ENCODE measurements around the gene IGF2BP3. TPM values are rescaled to one million over a fixed set of nuclear protein-coding genes. Genes with fewer than 3 reads are reported as not detected.
A peak's percentile ranks its signal among the peaks of the same experiment; 100 is the strongest.

Gene IGF2BP3
- total and polyA plus RNA-seq, 8 donors: 0.09 to 1.3 (median 0.55) TPM

- Histone ChIP-seq H3K27me3 (peaks cover 0 to 31% (median 2%) of the 10 kb centered on the region in 4 donors), H3K36me3 (no peaks in the 10 kb centered on the region), H3K4me3 (no peak overlapping the region), H3K9me3 (no peaks in the 10 kb centered on the region), H3K4me1 (peaks cover 17 to 36% (median 29%) of the 10 kb centered on the region in 3 donors), H3K27ac (no peak overlapping the region)
- DNase-seq: no peak
- TF ChIP-seq, protein P1, sequence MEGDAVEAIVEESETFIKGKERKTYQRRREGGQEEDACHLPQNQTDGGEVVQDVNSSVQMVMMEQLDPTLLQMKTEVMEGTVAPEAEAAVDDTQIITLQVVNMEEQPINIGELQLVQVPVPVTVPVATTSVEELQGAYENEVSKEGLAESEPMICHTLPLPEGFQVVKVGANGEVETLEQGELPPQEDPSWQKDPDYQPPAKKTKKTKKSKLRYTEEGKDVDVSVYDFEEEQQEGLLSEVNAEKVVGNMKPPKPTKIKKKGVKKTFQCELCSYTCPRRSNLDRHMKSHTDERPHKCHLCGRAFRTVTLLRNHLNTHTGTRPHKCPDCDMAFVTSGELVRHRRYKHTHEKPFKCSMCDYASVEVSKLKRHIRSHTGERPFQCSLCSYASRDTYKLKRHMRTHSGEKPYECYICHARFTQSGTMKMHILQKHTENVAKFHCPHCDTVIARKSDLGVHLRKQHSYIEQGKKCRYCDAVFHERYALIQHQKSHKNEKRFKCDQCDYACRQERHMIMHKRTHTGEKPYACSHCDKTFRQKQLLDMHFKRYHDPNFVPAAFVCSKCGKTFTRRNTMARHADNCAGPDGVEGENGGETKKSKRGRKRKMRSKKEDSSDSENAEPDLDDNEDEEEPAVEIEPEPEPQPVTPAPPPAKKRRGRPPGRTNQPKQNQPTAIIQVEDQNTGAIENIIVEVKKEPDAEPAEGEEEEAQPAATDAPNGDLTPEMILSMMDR (IDR thresholded peaks at IDR 0.05): no peak
- no peak for FAIRE-seq
- intact Hi-C loops (cut with DNase I): no loop called here
- ATAC-seq: no peak
- 80 to 84% methylated on average over 6 of the region's 6 CpGs for WGBS, 2 donors
These were observed 133.4 kb downstream of the IGF2BP3 start for GRCh38 chr7:23336799-23337283.

DNA sequence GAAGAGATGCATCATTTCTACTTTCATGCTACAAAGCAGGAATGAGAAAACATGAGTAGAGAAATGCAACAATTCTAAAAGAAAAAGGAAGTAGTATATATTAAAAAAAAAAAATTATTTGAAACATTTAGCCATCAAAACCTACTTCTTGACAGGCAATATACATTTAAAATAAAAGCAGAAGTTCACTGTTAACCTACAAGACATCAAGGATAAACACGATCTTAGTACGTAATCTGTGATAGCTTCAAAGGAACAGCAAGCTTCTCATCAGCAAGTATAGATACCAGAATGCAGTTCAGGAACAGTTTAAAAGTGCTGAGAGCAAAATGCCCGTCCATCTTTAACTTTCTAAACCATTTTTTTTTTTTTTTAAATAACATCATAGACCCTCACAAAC lies 134.2 kb downstream of the IGF2BP3 start:
- TF ChIP-seq, protein P1 (IDR thresholded peaks at IDR 0.05): no peak
- Histone ChIP-seq H3K27me3 (peaks cover 0 to 31% (median 2%) of the 10 kb centered on the region in 4 donors), H3K4me3 (no peak overlapping the region), H3K27ac (no peak overlapping the region), H3K4me1 (peaks cover 17 to 36% (median 29%) of the 10 kb centered on the region in 3 donors), H3K9me3 (no peaks in the 10 kb centered on the region), H3K36me3 (no peaks in the 10 kb centered on the region)
- WGBS, 2 donors: 81 to 92% methylated on average over 3 of the region's 3 CpGs
- no peak for ATAC-seq
- FAIRE-seq: no peak
- intact Hi-C loops (cut with DNase I): no loop called here
- DNase-seq: no peak

DNA sequence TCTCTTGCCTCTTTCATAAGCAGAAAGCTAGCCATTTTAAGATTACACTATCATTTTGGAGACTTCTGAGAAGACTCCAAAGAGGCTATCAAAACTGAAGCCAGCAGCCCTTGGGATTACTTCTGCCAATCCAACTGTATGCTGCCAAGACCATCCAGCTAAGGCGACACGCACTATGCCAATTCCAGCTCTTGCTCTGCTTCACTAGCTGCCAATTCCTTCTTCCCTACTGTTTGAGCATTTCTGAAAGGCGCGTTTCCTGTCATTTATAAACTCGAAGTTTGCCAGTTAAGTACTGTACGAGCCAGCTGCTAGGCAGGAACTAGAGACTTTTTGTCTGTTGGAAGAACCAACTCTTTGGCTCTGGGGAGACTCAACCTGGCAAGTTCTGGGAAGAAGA lies 134.7 kb downstream of the IGF2BP3 start:
- no peak for FAIRE-seq
- Histone ChIP-seq H3K4me1 (peaks cover 17 to 36% (median 29%) of the 10 kb centered on the region in 3 donors), H3K4me3 (no peak overlapping the region), H3K27me3 (peaks cover 0 to 27% (median 2%) of the 10 kb centered on the region in 4 donors), H3K36me3 (no peaks in the 10 kb centered on the region), H3K9me3 (no peaks in the 10 kb centered on the region), H3K27ac (no peak overlapping the region)
- DNase-seq: no peak
- TF ChIP-seq, protein P1 (IDR thresholded peaks at IDR 0.05): no peak
- no peak for ATAC-seq
- intact Hi-C loops (cut with DNase I): no loop called here
- WGBS, 2 donors: 50 to 56% methylated on average over 6 of the region's 6 CpGs

GRCh38 chr7:23335136-23335535 lies 135.2 kb downstream of the IGF2BP3 start:
- TF ChIP-seq, protein P1 (IDR thresholded peaks at IDR 0.05): no peak
- peaks cover 17 to 36% (median 29%) of the 10 kb centered on the region in 3 donors for H3K4me1 ChIP-seq
- peaks cover 0 to 22% (median 2%) of the 10 kb centered on the region in 4 donors for H3K27me3 ChIP-seq
- 25 to 37% methylated on average over 2 of the region's 2 CpGs for WGBS, 2 donors
- no peaks in the 10 kb centered on the region for H3K36me3 ChIP-seq
- DNase-seq (no peak), ATAC-seq (peak in 1 of 4 donors; percentile 8), FAIRE-seq (no peak)
- no peak overlapping the region for H3K4me3 ChIP-seq
- H3K9me3 ChIP-seq: no peaks in the 10 kb centered on the region
- intact Hi-C loops (cut with DNase I): no loop called here
- no peak overlapping the region for H3K27ac ChIP-seq

GRCh38 chr7:23334482-23335056 lies 135.7 kb downstream of the IGF2BP3 start:
- H3K9me3 ChIP-seq: no peaks in the 10 kb centered on the region
- ATAC-seq: peak; percentile 73 to 87 (median 84)
- peaks cover 0 to 22% (median 2%) of the 10 kb centered on the region in 4 donors for H3K27me3 ChIP-seq
- H3K4me3 ChIP-seq: no peak overlapping the region
- WGBS, 2 donors: 9 to 10% methylated on average over 5 of the region's 5 CpGs
- peak in 3 of 6 donors; percentile 11 to 58 (median 39) for DNase-seq
- intact Hi-C loops (cut with DNase I): no loop called here
- no peak for FAIRE-seq
- TF ChIP-seq, protein P1 (IDR thresholded peaks at IDR 0.05): no peak
- peaks cover 17 to 36% (median 29%) of the 10 kb centered on the region in 3 donors for H3K4me1 ChIP-seq
- no peaks in the 10 kb centered on the region for H3K36me3 ChIP-seq
- H3K27ac ChIP-seq: peak overlapping the region in 1 of 4 donors; percentile 12

All from pancreas (tissue), 10 donors.